GM23338 (cell line): Measurements from ENCODE around the gene TNFRSF19. TPM values are rescaled to one million over a fixed set of nuclear protein-coding genes. Genes with fewer than 3 reads are reported as not detected.
A peak's percentile ranks its signal among the peaks of the same experiment; 100 is the strongest.

Experiments
- ATAC-seq: fragments of 200-7000 bp; cut with Tn5 transposase; 3 replicates; pipeline ENCODE4 v1.9.1; 2020
- DNase-seq: peaks from one replicate; pipeline ENCODE4 v3.0.0-alpha.2; 2015; ENCODE audit warnings: low spot score
- H2AFZ ChIP-seq: fragments of 200-600 bp; sonication (generic); 2 replicates; pipeline ENCODE4 v1.8.0; 2016; ENCODE audit warnings: antibody characterized with exemption, mild to moderate bottlenecking, moderate library complexity
- H3F3A ChIP-seq: fragments of 200-600 bp; sonication (generic); replicated peaks from 2 replicates; pipeline ENCODE4 v1.8.0; 2017; ENCODE audit warnings: antibody characterized with exemption, mixed run types, low read depth
- H3K27ac ChIP-seq: fragments of 200-600 bp; sonication (generic); 2 replicates; pipeline ENCODE4 v1.6.1; 2016; ENCODE audit warnings: low read depth
- H3K27me3 ChIP-seq: fragments of 200-600 bp; sonication (generic); 2 replicates; pipeline ENCODE4 v1.8.0; 2016; ENCODE audit warnings: mild to moderate bottlenecking, mixed run types, moderate library complexity; ENCODE audit not compliant: insufficient read depth
- H3K36me3 ChIP-seq: fragments of 200-600 bp; sonication (generic); 2 replicates; pipeline ENCODE4 v1.8.0; 2016; ENCODE audit warnings: mild to moderate bottlenecking; ENCODE audit not compliant: insufficient read depth
- H3K4me1 ChIP-seq: fragments of 200-600 bp; sonication (generic); 2 replicates; pipeline ENCODE4 v1.8.0; 2016; ENCODE audit warnings: mild to moderate bottlenecking, moderate library complexity; ENCODE audit not compliant: insufficient read depth
- H3K4me2 ChIP-seq: fragments of 200-600 bp; sonication (generic); 2 replicates; pipeline ENCODE4 v1.7.1; 2017; ENCODE audit warnings: mixed run types
- H3K4me3 ChIP-seq: fragments of 200-600 bp; sonication (generic); 2 replicates; pipeline ENCODE4 v1.6.1; 2016; ENCODE audit warnings: mixed run types
- H3K79me2 ChIP-seq: fragments of 200-600 bp; sonication (generic); replicated peaks from 2 replicates; pipeline ENCODE4 v1.8.0; 2017; ENCODE audit warnings: mild to moderate bottlenecking; ENCODE audit not compliant: insufficient read depth
- H3K9me2 ChIP-seq: fragments of 200-600 bp; sonication (generic); 2 replicates; pipeline ENCODE4 v1.8.0; 2017; ENCODE audit not compliant: insufficient read depth
- H4K20me1 ChIP-seq: fragments of 200-600 bp; sonication (generic); replicated peaks from 2 replicates; pipeline ENCODE4 v1.8.0; 2017; ENCODE audit warnings: mild to moderate bottlenecking; ENCODE audit not compliant: insufficient read depth
- H3K27ac Mint-ChIP-seq: 2 replicates; pipeline ENCODE4 v1.8.0; 2020; ENCODE audit warnings: inconsistent platforms, mild to moderate bottlenecking, moderate library complexity, mixed read lengths
- H3K27me3 Mint-ChIP-seq: 3 replicates; pipeline ENCODE4 v1.8.0; 2022; ENCODE audit warnings: low read depth, mild to moderate bottlenecking, moderate library complexity, mixed read lengths, inconsistent platforms; ENCODE audit not compliant: insufficient read depth, poor library complexity
- H3K36me3 Mint-ChIP-seq: 3 replicates; pipeline ENCODE4 v1.8.0; 2021; ENCODE audit warnings: low read depth, mild to moderate bottlenecking, inconsistent platforms, moderate library complexity, mixed read lengths
- H3K4me1 Mint-ChIP-seq: 3 replicates; pipeline ENCODE4 v1.8.0; 2020; ENCODE audit warnings: mild to moderate bottlenecking, inconsistent platforms, mixed read lengths
- H3K4me3 Mint-ChIP-seq: 3 replicates; pipeline ENCODE4 v1.8.0; 2021; ENCODE audit warnings: moderate library complexity, mild to moderate bottlenecking, inconsistent platforms, mixed read lengths
- H3K9me3 Mint-ChIP-seq: 3 replicates; pipeline ENCODE4 v1.8.0; 2020; ENCODE audit warnings: moderate library complexity, mild to moderate bottlenecking, inconsistent platforms, mixed read lengths
- ETS1 ChIP-seq: IDR thresholded peaks from 2 replicates; pipeline ENCODE4 v1.6.1; 2016; ENCODE audit warnings: antibody characterized with exemption
- EZH2 ChIP-seq: fragments of 200-600 bp; sonication (generic); IDR thresholded peaks from one replicate; pipeline ENCODE4 v1.8.0; 2017; ENCODE audit warnings: antibody characterized with exemption, mild to moderate bottlenecking, low read depth; ENCODE audit not compliant: unreplicated experiment
- NANOG ChIP-seq: IDR thresholded peaks from 2 replicates; pipeline ENCODE4 v1.6.1; 2016; ENCODE audit warnings: antibody characterized with exemption, borderline replicate concordance
- POLR2AphosphoS5 ChIP-seq: IDR thresholded peaks from 2 replicates; pipeline ENCODE4 v1.6.1; 2016; ENCODE audit warnings: antibody characterized with exemption, low read depth
- REST ChIP-seq: IDR thresholded peaks from one replicate; pipeline ENCODE4 v1.6.1; 2018; ENCODE audit warnings: antibody characterized with exemption; ENCODE audit not compliant: unreplicated experiment
- STAT1 ChIP-seq: IDR thresholded peaks from one replicate; pipeline ENCODE4 v1.6.1; 2016; ENCODE audit warnings: antibody characterized with exemption; ENCODE audit not compliant: unreplicated experiment
- ZNF114 ChIP-seq: fragments of 250-450 bp; sonication (Bioruptor Pico); IDR thresholded peaks from 2 replicates; pipeline ENCODE4 v1.5.0; 2020; ENCODE audit warnings: mild to moderate bottlenecking, moderate library complexity
- polyA plus RNA-seq: library from polyadenylated mRNA; unstranded; fragments of >200 nt; fragmentation: Nextera tagmentation; extraction: Ambion mirVana; gene quantifications from 2 replicates; pipeline ENCODE4 v1.2.1, GENCODE V29; 2016
- total RNA-seq: library from RNA; depleted of rRNA; stranded (reverse); fragments of >200 nt; shearing (Covaris generic); gene quantifications from 2 replicates; pipeline ENCODE4 v1.2.3, GENCODE V29; 2014
- TF ChIP-seq, protein P1 (sequence below), 2 experiments: fragments of 200-600 bp in 1 of 2; sonication (generic) in 1 of 2; conservative IDR thresholded peaks; 2 replicates each; pipeline versions ENCODE4 v1.5.1 to v1.6.1; 2016 to 2017; ENCODE audit warnings: antibody characterized with exemption in 2 of 2, low read depth in 2 of 2, mild to moderate bottlenecking in 2 of 2, moderate library complexity in 1 of 2

Gene TNFRSF19
- total and polyA plus RNA-seq, 2 experiments from 2014 or later: 0.21 to 0.35 TPM

DNA sequence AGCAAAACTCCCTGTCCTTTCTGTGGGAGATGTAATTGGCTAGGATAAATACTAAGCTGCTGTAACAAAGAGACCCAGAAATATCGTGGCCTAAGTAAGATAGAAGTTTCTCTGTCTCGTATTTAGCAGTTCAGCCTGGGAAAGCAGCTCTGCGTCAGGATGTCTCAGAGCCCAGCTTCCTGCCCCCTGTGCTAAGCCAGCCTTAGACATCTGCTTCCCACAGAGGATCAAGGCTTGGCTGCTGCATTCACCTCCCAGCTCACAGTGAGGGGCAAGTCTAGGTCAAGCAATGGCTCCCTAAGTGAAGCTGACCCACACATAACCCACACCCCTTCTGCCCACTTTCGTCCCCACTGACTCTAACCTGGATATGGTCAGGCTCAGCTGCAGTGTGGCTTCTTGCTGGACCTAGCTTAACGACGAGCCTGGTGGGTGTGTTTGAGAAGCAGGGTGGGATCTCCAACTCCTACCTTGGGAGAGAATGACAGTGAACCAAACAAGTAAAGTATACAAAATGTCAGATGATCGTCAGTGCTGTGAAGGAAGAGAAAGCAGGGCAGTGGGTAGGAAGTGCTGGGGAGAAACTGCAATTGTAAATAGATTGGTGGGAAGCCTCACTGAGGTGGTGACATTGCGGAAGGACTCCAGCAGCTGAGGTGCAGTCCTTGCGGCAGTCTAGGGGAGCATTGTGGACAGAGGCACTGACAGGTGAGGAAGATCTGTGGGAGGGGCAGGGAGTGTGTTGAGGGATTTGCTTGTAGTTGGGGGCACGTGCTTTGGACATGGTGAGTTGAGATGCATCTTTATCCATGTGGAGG is 82.9 kb downstream of the TNFRSF19 start:
- H3K27me3 ChIP-seq: no peaks in the 10 kb centered on the region
- Mint-ChIP-seq H3K4me1 (peaks cover 29% of the 10 kb centered on the region), H3K36me3 (no peaks in the 10 kb centered on the region), H3K9me3 (no peaks in the 10 kb centered on the region), H3K27me3 (peaks cover 4% of the 10 kb centered on the region), H3K4me3 (no peak overlapping the region), H3K27ac (no peak overlapping the region)
- no peak for TF ChIP-seq REST
- no peak for TF ChIP-seq STAT1
- TF ChIP-seq POLR2AphosphoS5: no peak
- no peaks in the 10 kb centered on the region for H3K9me2 ChIP-seq
- DNase-seq (no peak), ATAC-seq (no peak)
- peak overlapping the region; percentile 45; the same call in 1 of the 2 replicates for H2AFZ ChIP-seq
- no peak overlapping the region for H3K27ac ChIP-seq
- H3K4me2 ChIP-seq: no peak overlapping the region
- H3F3A ChIP-seq: no peaks in the 10 kb centered on the region
- H3K4me3 ChIP-seq: no peak overlapping the region
- H4K20me1 ChIP-seq: no peaks in the 10 kb centered on the region
- no peaks in the 10 kb centered on the region for H3K36me3 ChIP-seq
- no peaks in the 10 kb centered on the region for H3K79me2 ChIP-seq
- H3K4me1 ChIP-seq: peaks cover 22% of the 10 kb centered on the region

DNA sequence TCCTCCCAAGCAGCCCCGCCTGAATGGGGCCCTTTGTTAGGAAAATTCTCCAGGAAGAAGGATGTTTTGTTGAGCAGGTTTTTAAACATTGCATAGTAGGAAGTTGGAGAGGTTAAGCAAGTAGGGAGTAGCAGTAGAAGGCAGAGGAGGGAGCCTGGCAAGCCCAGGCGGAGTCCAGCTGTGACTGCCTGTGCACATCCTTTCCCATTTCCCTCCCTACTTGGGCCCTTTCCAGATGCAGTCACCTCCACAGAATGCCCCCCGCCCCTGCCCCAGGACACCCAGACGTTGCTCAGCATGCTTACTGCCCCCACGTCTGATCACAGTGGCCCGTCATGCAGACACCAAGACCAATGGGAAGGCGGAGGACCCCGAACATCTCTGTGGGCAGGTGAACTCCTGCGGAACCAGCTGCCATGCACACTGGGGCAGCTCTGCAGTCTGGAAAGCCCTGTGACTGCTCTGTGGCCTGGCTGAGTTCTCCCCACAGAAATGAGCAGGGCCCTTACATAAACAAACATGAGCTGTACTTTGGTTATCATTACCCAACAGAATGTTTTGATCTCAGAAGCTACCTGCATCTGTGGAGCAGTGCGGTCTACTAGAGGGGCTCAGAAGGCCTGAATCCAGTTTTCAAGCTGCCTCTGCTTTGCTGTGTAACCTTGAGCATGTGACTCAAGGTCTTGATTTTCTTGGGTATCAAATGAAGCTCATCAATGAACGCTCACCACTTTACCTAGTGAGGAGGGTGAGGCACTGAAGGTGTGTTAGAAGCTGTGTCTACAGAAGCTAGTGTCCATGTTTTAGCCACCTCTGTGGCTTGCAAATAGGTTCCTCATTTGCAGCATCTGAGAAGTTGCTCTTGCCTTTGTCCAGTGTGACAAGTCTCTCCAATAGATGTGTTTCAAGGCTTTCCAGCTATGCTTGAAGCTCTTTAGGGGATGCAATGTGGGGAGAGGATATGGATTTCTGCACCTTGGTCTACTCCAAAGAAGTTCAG is 84.2 kb downstream of the TNFRSF19 start:
- Histone ChIP-seq H3K9me2 (no peaks in the 10 kb centered on the region), H3F3A (no peaks in the 10 kb centered on the region), H3K27me3 (no peaks in the 10 kb centered on the region), H3K4me2 (peak overlapping the region; percentile 42; the same call in 1 of the 2 replicates), H4K20me1 (no peaks in the 10 kb centered on the region), H2AFZ (peak overlapping the region; percentile 72), H3K79me2 (no peaks in the 10 kb centered on the region), H3K4me3 (no peak overlapping the region), H3K36me3 (no peaks in the 10 kb centered on the region), H3K27ac (no peak overlapping the region), H3K4me1 (peaks cover 26% of the 10 kb centered on the region)
- ATAC-seq (peak; percentile 55; the same call in 2 of the 3 replicates), DNase-seq (no peak)
- Mint-ChIP-seq H3K27me3 (peaks cover 4% of the 10 kb centered on the region), H3K4me3 (no peak overlapping the region), H3K36me3 (no peaks in the 10 kb centered on the region), H3K27ac (no peak overlapping the region), H3K9me3 (no peaks in the 10 kb centered on the region), H3K4me1 (peaks cover 34% of the 10 kb centered on the region)
- TF ChIP-seq NANOG (no peak), ETS1 (no peak), POLR2AphosphoS5 (no peak), REST (no peak), EZH2 (no peak), ZNF114 (CRISPR knock-in tag) (no peak), STAT1 (no peak)
- TF ChIP-seq, protein P1, sequence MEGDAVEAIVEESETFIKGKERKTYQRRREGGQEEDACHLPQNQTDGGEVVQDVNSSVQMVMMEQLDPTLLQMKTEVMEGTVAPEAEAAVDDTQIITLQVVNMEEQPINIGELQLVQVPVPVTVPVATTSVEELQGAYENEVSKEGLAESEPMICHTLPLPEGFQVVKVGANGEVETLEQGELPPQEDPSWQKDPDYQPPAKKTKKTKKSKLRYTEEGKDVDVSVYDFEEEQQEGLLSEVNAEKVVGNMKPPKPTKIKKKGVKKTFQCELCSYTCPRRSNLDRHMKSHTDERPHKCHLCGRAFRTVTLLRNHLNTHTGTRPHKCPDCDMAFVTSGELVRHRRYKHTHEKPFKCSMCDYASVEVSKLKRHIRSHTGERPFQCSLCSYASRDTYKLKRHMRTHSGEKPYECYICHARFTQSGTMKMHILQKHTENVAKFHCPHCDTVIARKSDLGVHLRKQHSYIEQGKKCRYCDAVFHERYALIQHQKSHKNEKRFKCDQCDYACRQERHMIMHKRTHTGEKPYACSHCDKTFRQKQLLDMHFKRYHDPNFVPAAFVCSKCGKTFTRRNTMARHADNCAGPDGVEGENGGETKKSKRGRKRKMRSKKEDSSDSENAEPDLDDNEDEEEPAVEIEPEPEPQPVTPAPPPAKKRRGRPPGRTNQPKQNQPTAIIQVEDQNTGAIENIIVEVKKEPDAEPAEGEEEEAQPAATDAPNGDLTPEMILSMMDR (conservative IDR thresholded peaks at IDR 0.05; ENCODE audit: low read depth in 2 of 2): no peak
